T1000 (cell line): ENCODE measurements around the gene SLC44A3.

Source experiments
- DNase-seq: peaks from one replicate; lab custom pipeline; 2025; ENCODE audit warnings: mixed read lengths; lab: John Stamatoyannopoulos, UW

SLC44A3 gene

DNA sequence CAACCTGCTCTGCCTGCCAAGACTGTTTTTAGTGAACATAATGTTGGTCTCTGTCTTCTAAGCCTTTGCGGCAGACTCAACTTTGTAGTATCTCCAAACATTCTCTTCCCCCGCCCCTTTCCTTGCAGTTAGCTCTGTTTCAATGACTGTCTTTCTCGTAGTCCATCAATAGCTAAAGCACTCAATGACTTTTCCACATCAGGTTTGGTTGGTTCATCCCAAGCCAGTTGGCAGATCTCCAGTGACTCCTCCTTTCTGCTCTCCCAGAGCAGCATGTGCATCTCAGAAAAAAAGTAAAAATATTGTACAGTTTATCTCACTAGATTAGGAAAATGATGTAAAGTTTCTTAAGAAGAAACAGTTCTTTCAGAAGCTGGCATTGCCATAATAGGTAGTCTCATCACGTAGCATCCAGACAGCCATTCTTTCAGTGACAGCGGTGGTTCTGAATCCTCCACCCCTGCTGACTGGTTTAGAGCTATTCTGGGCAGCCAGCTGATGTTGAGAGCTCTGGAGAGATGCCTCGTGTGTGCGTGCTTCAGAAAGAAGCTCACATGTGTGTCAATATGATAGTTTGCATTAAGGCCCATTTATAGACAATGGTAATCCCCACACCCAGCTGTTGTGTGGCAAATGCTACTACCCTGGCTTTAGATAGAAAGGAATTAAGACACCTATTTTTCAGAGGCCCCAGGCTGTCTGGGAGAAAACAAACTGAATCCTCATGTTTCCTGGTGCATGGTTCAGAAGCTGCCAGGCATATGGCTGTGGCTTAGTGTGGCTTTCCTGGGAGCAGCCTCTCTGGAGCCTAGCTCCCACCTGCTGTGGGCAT, 53.6 kb downstream of the SLC44A3 start:
- DNase-seq, result no peak

DNA sequence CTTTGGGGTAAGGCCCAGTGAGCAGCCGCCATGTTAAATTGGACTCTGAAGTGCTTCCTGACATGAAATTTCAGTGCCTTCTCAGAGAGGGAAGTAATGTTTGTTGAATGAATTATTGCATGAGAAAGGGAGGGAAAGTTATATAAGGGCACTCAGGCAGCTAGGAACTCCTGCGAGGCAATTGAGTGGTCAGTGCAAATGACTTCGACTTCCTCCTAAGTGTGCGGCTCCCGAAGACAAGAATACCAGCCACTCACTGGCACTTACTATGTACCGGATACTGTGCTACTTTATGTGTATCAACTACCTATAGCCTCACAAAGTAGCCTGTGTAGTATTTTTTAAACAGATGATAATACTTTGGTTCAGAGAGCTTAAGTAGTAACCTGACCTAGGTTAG, 54.3 kb downstream of the SLC44A3 start:
- no peak for DNase-seq

DNA sequence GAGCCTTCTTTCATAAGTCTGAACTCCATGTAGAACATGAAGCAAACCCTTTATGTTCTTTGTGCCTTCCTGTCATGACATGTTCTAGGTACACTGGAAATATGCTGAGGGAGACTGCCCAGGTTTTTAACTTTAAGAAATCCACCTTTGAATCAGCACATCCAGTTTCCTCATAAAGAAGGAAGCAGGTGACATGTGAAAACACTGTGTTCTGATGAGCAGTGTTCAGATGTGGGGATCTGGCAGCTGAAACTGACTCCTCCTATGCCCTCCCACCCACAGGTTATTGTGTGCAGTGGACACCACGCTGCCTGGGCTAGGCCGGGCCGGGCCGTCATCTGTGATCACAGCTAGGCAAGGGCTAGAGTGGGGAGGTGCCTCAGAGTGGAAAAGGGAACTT, 55.6 kb downstream of the SLC44A3 start:
- no peak for DNase-seq

DNA sequence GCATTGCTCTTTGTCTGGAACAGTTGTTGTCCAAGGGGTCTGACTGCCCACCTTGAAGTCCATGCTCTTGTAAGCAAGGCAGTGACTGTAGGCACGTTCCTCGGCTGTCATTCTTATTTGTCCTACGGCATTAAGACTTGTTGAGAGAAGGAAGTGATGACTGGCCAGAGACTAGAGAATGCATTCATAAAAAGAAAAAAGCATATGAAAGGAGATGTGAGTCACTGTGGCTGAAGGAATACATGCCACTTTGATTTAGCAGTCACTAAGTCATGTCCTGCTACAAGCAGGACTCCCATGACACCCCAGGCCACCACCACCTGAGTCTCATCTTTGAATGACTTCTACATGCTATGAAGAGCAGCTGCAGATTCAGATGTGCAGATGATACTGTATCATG, 56.2 kb downstream of the SLC44A3 start:
- no peak for DNase-seq

DNA sequence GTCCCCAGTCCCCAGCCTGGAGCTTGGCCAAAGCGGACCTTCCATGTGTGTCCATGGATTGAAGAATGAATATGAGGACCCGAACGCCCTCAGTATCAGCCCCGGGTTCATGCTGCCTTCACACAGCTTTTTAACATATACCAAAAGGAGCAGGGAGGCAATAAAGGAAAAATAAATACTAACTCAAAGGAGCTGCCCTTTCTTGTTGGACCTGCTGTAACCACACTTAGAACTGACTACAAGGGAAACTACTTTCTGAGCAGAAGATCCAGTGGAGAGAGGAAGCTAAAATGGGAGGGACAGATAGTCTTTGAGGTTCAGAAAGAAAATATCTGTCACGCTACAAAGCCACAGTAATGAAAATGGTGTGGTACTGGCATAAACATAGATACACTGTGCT, 58.2 kb downstream of the SLC44A3 start:
- no peak for DNase-seq

DNA sequence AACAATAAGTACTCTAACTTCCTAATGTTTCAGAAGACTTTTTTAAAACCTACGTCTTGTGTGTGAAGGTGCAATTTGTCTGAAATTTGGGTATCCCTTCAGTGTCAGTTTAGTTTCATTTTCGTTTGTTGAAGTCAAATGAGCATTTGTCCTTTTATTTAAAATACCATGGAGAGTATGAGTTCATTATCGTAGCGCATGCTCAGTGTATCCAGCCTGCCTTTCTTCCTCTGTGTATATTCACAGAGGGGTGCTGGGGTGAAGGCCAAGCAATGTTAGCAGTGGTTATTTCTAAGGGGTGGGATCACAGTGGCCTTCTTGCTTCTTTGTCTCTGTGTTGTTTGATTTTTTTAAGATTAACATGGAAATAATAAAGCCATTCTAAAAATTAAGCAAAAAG, 63.5 kb downstream of the SLC44A3 start:
- DNase-seq, result no peak

DNA sequence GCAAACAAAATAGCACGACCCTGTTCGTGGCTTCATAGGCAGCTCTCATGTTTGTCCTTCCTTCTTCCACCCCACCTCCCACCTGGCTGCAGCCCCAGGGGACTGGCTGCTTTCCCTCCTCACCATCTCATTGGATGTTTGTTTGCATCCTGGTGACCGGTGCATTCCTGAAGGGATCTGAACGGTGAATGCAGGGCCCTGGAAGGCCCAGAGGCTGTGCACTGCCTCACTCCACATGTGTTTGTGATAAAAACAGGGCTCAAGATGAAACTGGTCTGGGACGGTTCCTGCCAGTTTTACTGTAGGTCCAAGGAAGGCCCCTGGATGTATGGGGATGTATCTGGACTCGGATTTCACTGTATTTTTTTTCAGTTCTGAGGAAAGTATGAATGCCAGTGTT, 63.9 kb downstream of the SLC44A3 start:
- no peak for DNase-seq

DNA sequence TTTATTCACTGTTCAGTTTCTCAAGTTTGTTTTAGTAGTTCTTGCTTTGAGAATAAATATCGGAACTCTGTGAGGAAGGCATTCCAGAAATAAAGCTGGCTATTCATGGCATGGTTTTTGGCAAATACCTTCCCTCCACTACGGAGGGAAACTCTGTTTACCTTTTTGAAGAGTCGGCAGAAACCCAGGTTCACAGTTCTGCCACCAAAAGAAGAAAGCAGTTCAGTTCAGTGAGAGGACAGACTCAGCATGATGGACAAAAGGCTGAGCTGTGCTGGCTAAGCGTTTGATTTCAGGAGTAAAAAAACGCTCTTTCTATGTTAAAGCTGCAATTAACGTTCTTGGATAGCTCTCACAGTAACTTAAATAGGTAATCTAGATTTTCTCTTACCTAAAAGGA, 64.3 kb downstream of the SLC44A3 start:
- no peak for DNase-seq

DNA sequence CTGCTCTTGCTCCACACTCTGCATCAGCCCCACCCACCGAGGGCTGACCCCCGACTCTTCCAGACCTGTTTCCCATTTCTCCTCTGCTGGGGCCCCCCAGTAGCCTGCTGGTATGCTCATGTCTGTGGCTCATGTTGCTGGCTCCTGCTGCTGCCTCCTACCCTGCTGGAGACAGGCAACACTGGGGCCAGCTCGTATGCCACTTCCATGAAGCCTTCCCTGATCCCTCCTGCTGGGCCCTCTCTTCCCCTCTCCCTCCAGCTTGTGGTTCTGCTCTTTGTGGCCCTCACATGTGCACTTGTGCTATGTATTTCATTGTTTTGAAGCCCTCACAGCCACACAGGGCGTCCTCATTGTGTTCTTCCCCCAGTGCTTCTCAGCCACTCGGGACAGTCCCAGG, 66.2 kb downstream of the SLC44A3 start:
- no peak for DNase-seq

DNA sequence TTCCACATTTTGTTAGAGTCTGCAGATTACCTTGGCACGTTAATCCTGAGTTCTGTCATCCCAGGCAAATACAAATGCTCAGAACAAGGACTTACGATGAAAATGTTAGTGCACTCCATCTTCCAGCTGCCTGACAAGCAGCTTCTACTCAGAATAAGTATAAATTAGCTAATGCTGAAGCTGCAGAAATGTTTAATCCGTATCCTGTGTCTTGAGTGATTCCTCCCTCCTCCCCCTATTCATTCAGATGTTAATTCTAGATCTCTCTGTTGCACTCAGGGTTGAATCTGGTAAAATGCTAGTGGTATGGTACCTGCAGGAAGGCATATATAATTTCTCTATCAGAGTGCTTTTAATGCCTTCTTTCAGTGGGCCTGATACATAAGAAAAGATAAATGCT, 66.9 kb downstream of the SLC44A3 start:
- DNase-seq, result no peak

DNA sequence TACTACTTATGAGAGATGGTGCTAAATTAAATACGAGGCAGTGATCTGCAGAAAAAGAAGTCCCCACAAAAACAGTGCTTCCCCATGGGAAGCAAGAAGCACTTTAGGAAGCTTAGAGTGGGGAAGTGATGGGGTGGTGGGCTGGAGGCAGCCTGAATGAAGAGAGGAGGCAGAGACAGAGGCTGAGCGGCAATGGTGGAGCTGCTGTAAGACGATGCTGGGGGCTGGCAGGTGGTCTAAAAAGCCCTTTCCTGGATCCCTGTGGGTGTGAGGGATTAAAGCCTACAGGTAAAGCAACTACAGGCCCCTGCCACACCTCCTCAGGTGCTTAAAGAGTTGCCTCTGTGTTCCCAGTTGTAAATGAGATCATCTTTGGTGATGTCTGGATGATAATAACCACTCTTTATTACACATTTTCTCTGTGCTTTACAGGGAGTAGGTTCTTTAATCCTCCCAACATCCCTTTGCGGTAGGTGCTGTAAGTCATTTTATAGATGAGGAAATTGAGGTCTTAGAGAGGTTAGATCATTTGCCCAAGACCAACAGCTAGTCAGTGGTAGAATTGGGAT, 67.5 kb downstream of the SLC44A3 start:
- no peak for DNase-seq

DNA sequence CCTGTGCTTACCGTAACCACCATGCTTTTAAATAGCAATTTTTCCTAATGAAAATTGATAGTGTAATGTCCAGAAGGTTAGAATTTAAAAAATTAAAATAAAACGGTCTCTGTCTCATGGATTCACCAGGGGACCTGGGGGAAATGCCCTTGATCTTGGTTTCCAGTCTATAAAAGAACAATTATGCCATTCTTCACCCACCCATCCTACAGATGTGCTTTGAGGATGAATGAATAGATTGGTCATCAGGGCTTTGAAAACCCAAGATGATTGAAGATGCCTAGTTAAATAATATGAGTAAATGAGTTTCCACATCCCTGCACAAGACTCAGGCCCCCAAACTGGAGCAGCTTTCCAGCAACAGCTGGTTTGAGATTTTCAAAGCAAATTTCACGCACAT, 68.0 kb downstream of the SLC44A3 start:
- DNase-seq, result no peak

DNA sequence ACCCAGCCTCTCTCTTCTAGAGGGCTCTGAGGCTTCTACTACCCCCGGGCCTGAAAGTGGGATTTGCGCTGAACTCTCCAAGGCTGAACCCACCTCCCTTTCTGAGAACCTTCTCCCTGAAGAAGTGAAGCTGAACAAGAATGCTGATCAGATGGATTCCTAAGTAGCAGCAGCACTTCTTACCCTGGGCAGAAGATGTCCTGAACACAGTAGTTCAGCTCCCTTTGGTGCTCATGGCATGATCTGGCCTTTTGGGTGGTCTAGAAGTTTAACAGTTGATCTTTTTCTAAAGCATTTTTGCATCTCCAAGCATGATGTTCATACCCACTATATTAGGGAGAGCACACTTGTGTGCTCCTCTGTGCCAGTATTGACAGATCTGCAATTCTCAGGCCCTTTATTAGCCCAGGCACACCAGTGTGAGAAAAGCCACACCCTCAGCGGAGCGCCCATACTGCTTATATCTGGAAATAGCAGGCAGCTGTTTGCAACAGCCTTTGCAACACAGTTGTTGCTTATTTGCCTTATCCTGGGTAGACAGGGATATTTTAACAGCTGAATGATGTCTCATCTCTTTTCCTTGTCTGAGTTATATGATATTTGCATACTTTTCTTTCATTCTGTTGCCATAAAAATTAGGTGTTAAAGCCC, 72.6 kb downstream of the SLC44A3 start:
- DNase-seq, result no peak

DNA sequence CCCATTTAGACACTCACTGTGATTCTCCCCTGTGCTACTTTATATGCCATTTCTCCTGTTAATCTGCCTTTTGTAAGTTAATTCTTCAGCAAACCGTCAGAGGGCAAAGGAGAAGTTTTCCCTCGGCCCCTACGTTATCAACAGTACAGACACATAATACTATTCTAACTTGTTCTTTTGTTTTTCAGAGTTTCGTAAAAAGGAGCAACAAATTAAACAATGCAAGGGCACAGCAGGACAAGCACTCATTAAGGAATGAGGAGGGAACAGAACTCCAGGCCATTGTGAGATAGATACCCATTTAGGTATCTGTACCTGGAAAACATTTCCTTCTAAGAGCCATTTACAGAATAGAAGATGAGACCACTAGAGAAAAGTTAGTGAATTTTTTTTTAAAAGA, 74.5 kb downstream of the SLC44A3 start:
- DNase-seq, result no peak

DNA sequence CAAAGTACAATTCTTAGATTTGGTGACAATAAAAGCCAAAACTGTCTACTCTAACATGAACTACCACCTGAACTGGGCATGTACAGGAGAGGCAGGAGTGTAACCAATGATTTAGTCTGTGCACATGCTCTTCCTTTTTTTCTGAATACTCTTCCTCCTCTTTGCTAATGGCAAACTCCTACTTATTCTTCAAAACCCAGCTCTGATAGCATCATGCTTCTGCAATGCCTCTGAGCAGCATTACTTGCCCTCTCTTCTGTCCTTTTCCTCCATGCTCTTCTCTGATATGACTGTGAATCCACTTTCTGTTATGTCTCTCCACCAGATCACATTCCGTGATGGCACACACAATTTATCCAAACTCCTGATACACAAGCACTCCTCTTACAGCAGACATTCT, 75.4 kb downstream of the SLC44A3 start:
- DNase-seq, result no peak

DNA sequence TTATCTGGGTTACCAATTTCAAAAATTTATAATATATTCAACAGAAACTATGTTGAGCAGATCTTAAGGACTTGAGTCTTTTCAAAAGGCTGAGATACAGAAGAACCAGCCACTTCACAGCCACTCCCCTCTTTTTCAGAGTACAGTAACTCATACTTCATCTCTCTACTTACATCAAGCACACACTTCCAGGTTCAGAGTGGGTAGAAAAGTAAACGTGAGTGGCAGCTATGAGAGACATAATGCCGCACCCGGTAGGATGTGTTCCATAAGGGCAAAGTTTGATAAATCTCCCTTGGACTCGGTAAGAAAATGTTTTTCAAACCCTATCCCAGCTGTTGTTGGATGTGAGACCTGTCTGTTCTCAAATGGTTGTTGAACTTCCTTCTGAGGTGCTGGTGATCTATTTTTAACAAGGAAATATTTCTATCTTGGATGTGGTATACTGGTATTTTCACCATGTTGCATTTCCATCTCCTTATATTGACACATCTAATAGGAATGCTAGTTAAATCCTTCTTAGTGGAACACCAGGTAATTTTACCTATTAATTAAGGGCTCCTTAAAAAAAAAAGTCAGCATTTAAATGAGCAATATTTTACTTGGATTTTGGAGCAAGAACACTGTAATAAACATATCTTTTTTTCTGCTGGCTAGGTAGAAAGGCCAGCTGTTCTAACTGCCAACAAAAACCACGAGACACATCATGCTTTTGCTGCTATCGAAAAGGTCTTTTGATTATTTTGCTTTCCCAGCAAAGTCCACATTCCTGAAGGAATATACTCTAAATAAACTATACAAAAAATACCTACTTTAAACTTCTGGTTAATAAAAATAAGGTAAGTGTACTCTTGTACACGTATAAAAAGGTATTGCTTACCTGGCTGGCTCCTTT, 78.6 kb downstream of the SLC44A3 start:
- DNase-seq, result no peak

DNA sequence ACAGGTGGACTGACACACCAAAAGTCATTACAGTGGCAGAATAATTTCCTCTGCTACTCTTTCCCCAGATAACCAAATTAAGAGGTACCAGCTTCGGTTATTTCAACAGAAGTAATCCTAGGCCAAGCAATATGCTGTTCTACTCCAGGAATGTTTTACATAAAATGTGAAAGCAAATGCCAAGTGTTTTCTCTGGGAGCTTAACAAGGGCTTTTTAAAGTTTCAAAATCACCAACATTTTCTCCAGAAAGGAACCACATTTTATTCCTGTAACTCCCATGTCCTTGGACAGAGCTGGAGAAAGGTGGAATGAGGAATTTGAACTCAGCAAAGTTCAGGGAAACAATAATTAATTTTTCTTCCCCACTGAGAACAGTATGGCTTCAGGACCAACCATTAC, 79.6 kb downstream of the SLC44A3 start:
- no peak for DNase-seq

DNA sequence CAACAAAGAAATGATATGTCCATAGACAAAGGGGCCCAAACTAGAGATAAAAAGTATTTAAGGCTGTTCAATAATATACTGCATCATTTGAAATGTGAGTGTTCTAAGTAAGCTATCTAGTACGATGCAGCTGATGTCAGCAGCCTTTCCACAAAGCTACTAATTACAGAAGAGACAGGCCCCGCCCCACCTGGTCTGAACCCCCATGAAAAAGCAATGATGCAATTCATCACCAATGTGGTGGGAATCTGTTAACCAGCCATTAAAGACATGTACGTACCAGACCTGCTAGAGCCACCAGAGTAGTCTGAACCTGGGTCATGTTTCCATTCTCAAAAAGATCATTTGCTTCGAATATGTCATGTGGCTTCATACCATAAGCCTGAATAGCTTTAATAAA, 81.7 kb downstream of the SLC44A3 start:
- DNase-seq, result no peak

DNA sequence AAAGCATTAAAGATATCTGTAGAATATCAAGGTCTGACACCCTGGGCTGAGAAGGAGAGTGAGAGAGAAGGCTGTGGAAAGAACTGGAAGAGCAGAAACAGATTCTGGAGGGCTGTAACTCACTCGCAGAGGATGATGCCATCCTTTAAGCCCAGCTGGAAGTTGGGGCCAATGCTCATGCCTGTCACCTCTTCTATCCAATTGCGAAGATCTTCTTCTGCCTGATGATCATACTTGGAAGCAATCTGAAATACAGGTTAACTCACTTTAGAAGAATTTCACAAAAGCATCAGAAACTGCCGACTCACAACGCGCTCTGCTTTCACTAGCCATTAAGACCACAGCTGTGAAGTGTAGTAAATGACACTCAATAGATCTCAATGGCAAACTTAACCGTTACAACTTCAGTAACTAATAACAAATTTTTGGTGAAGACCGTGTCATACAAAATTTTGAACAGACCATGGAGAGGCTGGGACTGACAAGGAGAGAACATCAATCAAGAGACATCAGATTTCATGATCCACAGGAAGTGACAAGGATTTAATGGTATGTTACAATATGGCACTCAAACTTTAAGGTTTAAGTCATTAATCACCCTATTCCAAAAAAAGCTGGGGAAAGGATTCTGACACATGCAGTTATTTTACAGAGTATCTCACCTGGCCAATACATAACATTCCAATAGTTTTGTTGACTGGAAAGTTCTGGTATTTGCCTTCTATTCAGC, 83.3 kb downstream of the SLC44A3 start:
- DNase-seq, result no peak

DNA sequence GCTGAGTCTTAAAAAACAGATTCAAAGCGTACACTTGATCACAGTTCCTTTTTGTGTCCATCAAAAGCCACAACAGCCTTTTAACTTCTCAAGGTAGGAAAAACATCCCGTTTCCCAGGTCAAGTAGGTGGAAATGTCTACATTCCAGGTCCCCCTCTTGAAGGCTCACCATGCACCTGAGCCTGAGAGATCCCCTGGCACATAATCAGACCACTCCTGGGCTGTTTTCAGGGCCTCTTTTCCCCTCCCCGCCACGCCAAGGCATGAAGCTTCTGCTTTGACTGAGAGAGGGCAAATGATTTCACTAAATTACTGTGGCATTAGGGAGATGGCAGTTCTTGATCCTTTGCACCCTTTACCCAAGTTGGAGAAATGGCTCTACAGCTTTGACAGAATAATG, 85.0 kb downstream of the SLC44A3 start:
- no peak for DNase-seq

DNA sequence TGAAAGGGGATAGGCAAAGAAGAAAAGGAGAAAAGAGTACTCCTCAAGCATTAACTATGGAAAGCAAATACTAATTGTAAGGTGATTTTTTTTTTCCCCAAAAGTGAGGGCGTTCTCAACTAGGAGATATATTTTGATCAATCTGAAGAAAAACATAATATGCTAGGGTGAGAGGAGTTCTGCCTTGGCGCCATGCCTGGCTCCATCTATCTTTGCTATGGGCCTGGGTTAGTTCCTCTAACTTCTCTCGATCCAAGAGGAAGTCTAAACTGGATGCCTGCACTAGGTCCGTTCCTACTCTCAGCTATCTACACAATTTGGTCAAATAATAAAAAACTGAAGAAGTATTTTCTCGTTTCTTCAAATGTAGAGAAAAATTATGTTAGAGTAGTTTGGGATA, 86.2 kb downstream of the SLC44A3 start:
- DNase-seq, result no peak

DNA sequence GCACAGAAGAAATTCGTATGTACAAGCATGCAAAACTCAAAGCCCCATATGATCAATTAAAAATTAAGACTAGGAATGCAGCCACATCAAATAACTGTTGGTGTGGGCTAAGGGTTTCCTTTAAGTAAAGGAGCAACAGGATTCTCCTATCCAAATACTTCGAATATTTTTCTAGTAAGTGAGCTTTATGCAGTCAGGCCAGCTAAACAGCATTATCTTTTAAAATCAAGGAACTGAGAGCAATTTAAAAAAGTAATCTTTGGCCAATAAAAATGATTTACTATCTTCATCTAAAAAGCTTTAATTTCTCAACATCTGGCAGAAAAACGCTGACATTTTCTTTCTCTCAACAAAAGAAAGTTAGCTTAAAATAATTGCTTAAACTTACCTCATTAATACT, 87.0 kb downstream of the SLC44A3 start:
- DNase-seq, result no peak
